ENCODE measurements around the gene KIF4A. TPM values are rescaled to one million over a fixed set of nuclear protein-coding genes. Genes with fewer than 3 reads are reported as not detected.
"Not testable (repeated sequence)": the region's sequence is repeated elsewhere in the genome, so short reads cannot be mapped to it uniquely, and the experiment has no call there.

Gene KIF4A
- polyA plus RNA-seq, 2 donors, result 1.7 to 3.5 TPM

DNA sequence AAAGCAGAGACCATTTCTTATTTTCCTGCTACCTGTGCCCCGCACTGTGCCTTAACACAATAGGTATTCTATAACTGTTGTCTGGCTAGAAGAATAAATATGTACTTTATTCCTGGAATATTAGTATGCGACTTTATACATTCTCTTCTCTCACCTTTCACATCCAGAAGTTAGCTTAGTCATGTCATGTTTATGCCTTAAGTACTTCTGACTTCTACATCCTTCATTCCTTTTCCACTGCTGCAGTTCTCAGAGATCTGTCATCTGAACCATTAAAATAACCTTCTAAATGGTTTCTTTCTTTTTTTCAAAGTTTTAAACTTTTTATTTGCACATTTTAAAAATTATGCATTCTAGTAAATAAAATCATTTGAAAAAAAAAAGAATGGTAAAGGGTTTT, 34.4 kb downstream of the KIF4A start:
- Histone ChIP-seq H3K27ac (ENCODE audit: low read depth in 2 of 2, low read length in 1 of 2) (no peak overlapping the region), H3K4me1 (ENCODE audit: control insufficient read depth in 2 of 2, insufficient read depth in 2 of 2, low read length in 1 of 2) (no peaks in the 10 kb centered on the region), H3K9me3 (ENCODE audit: control insufficient read depth in 2 of 2, insufficient read depth in 1 of 2, low read depth in 1 of 2, low read length in 1 of 2) (no peaks in the 10 kb centered on the region), H3K4me3 (ENCODE audit: low read depth in 1 of 2, low read length in 2 of 2) (no peak overlapping the region), H3K27me3 (ENCODE audit: control insufficient read depth in 1 of 2, insufficient read depth in 2 of 2, low read length in 2 of 2) (no peaks in the 10 kb centered on the region), H3K36me3 (ENCODE audit: control insufficient read depth in 2 of 2, insufficient read depth in 2 of 2, low read length in 1 of 2) (no peaks in the 10 kb centered on the region)
- WGBS, 2 donors, result 88 to 93% methylated on average over 2 of the region's 2 CpGs

- H3K27ac ChIP-seq (ENCODE audit: low read depth in 2 of 2, low read length in 1 of 2), result no peak overlapping the region
- no peaks in the 10 kb centered on the region for H3K4me1 ChIP-seq (ENCODE audit: control insufficient read depth in 2 of 2, insufficient read depth in 2 of 2, low read length in 1 of 2)
- no peaks in the 10 kb centered on the region for H3K27me3 ChIP-seq (ENCODE audit: control insufficient read depth in 1 of 2, insufficient read depth in 2 of 2, low read length in 2 of 2)
- 67 to 97% methylated on average over 1 of the region's 1 CpG for WGBS, 2 donors
- H3K36me3 ChIP-seq (ENCODE audit: control insufficient read depth in 2 of 2, insufficient read depth in 2 of 2, low read length in 1 of 2), result no peaks in the 10 kb centered on the region
- no peak overlapping the region for H3K4me3 ChIP-seq (ENCODE audit: low read depth in 1 of 2, low read length in 2 of 2)
- H3K9me3 ChIP-seq (ENCODE audit: control insufficient read depth in 2 of 2, insufficient read depth in 1 of 2, low read depth in 1 of 2, low read length in 1 of 2), result no peaks in the 10 kb centered on the region
Observed at GRCh38 chrX:70331161-70331560, 41.3 kb downstream of the KIF4A start.

DNA sequence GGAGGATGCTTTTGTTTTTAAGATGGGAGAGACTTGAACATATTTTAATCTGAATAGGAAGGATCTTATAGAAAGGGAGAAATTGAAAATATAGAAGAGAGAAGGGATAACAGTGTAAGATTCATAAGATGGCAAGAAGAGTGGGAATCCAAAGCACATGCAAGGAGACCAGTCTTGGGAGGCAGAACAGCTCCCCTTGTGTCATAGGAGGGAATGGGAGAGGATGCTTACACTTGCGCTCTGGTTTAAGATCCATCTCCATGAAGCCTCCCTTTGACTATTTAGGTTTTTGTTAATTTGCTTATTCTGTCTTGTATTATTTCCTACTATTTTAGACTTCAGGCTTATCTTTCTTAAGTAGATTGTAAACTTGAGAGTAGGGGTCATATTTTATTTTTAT, 42.7 kb downstream of the KIF4A start:
- H3K4me1 ChIP-seq (ENCODE audit: control insufficient read depth in 2 of 2, insufficient read depth in 2 of 2, low read length in 1 of 2), result no peaks in the 10 kb centered on the region
- no peaks in the 10 kb centered on the region for H3K36me3 ChIP-seq (ENCODE audit: control insufficient read depth in 2 of 2, insufficient read depth in 2 of 2, low read length in 1 of 2)
- WGBS, 2 donors, result 96 to 100% methylated on average over 1 of the region's 1 CpG
- no peaks in the 10 kb centered on the region for H3K27me3 ChIP-seq (ENCODE audit: control insufficient read depth in 1 of 2, insufficient read depth in 2 of 2, low read length in 2 of 2)
- H3K9me3 ChIP-seq (ENCODE audit: control insufficient read depth in 2 of 2, insufficient read depth in 1 of 2, low read depth in 1 of 2, low read length in 1 of 2), result no peaks in the 10 kb centered on the region
- H3K4me3 ChIP-seq (ENCODE audit: low read depth in 1 of 2, low read length in 2 of 2), result no peak overlapping the region
- H3K27ac ChIP-seq (ENCODE audit: low read depth in 2 of 2, low read length in 1 of 2), result no peak overlapping the region

GRCh38 chrX:70336767-70337166, 46.9 kb downstream of the KIF4A start:
- Histone ChIP-seq H3K27ac (ENCODE audit: low read depth in 2 of 2, low read length in 1 of 2) (no peak overlapping the region), H3K9me3 (ENCODE audit: control insufficient read depth in 2 of 2, insufficient read depth in 1 of 2, low read depth in 1 of 2, low read length in 1 of 2) (no peaks in the 10 kb centered on the region), H3K4me3 (ENCODE audit: low read depth in 1 of 2, low read length in 2 of 2) (no peak overlapping the region), H3K36me3 (ENCODE audit: control insufficient read depth in 2 of 2, insufficient read depth in 2 of 2, low read length in 1 of 2) (no peaks in the 10 kb centered on the region), H3K4me1 (ENCODE audit: control insufficient read depth in 2 of 2, insufficient read depth in 2 of 2, low read length in 1 of 2) (no peaks in the 10 kb centered on the region), H3K27me3 (ENCODE audit: control insufficient read depth in 1 of 2, insufficient read depth in 2 of 2, low read length in 2 of 2) (no peaks in the 10 kb centered on the region)

DNA sequence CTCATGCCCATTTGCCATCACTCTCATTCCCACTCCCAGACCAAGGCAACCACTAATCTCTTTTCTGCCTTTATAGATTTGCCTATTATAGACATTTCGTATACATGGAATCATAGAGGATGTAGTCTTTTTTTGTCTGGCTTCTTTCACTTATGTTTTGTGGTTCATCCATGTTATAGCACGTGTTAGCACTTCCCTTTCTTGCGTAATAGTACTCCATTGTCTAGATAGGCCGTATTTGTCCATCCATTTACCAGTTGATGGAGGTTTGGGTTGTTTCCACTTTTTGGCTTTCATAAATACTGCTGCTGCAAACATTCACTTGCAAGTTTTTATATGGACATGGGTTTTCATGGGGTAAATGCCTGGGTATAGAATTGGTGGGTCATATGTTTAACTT, 48.4 kb downstream of the KIF4A start:
- Histone ChIP-seq H3K4me3 (ENCODE audit: low read depth in 1 of 2, low read length in 2 of 2) (no peak overlapping the region), H3K9me3 (ENCODE audit: control insufficient read depth in 2 of 2, insufficient read depth in 1 of 2, low read depth in 1 of 2, low read length in 1 of 2) (no peaks in the 10 kb centered on the region), H3K4me1 (ENCODE audit: control insufficient read depth in 2 of 2, insufficient read depth in 2 of 2, low read length in 1 of 2) (no peaks in the 10 kb centered on the region), H3K27ac (ENCODE audit: low read depth in 2 of 2, low read length in 1 of 2) (no peak overlapping the region), H3K27me3 (ENCODE audit: control insufficient read depth in 1 of 2, insufficient read depth in 2 of 2, low read length in 2 of 2) (no peaks in the 10 kb centered on the region), H3K36me3 (ENCODE audit: control insufficient read depth in 2 of 2, insufficient read depth in 2 of 2, low read length in 1 of 2) (no peaks in the 10 kb centered on the region)
- WGBS, 2 donors, result 78 to 80% methylated on average over 4 of the region's 4 CpGs

- WGBS, 2 donors, result 82 to 87% methylated on average over 7 of the region's 7 CpGs
Observed at GRCh38 chrX:70343435-70343834, 53.5 kb downstream of the KIF4A start.

GRCh38 chrX:70346418-70347070, 56.6 kb downstream of the KIF4A start:
- no peak overlapping the region for H3K27ac ChIP-seq (ENCODE audit: low read depth in 2 of 2, low read length in 1 of 2)
- WGBS, 2 donors, result 80 to 96% methylated on average over 6 of the region's 6 CpGs
- no peaks in the 10 kb centered on the region for H3K9me3 ChIP-seq (ENCODE audit: control insufficient read depth in 2 of 2, insufficient read depth in 1 of 2, low read depth in 1 of 2, low read length in 1 of 2)
- no peaks in the 10 kb centered on the region for H3K4me1 ChIP-seq (ENCODE audit: control insufficient read depth in 2 of 2, insufficient read depth in 2 of 2, low read length in 1 of 2)
- H3K36me3 ChIP-seq (ENCODE audit: control insufficient read depth in 2 of 2, insufficient read depth in 2 of 2, low read length in 1 of 2), result no peaks in the 10 kb centered on the region
- H3K4me3 ChIP-seq (ENCODE audit: low read depth in 1 of 2, low read length in 2 of 2), result no peak overlapping the region
- H3K27me3 ChIP-seq (ENCODE audit: control insufficient read depth in 1 of 2, insufficient read depth in 2 of 2, low read length in 2 of 2), result no peaks in the 10 kb centered on the region

More at GRCh38 chrX:70343435-70343834, 53.5 kb downstream of the KIF4A start:
- Histone ChIP-seq H3K27ac (ENCODE audit: low read depth in 2 of 2, low read length in 1 of 2) (no peak overlapping the region), H3K36me3 (ENCODE audit: control insufficient read depth in 2 of 2, insufficient read depth in 2 of 2, low read length in 1 of 2) (no peaks in the 10 kb centered on the region), H3K9me3 (ENCODE audit: control insufficient read depth in 2 of 2, insufficient read depth in 1 of 2, low read depth in 1 of 2, low read length in 1 of 2) (no peaks in the 10 kb centered on the region), H3K4me1 (ENCODE audit: control insufficient read depth in 2 of 2, insufficient read depth in 2 of 2, low read length in 1 of 2) (no peaks in the 10 kb centered on the region), H3K4me3 (ENCODE audit: low read depth in 1 of 2, low read length in 2 of 2) (no peak overlapping the region), H3K27me3 (ENCODE audit: control insufficient read depth in 1 of 2, insufficient read depth in 2 of 2, low read length in 2 of 2) (no peaks in the 10 kb centered on the region)

DNA sequence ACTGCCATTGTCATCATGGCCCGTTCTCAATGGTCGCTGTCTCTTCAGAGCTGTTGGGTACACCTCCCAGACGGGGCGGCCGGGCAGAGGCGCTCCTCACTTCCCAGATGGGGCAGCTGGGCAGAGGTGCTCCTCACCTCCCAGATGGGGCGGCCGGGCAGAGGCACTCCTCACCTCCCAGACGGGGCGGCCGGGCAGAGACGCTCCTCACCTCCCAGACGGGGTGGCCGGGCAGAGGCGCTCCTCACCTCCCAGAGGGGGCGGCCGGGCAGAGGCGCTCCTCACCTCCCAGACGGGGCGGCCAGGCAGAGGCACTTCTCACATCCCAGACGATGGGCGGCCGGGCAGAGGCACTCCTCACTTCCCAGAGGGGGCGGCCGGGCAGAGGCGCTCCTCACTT, 58.9 kb downstream of the KIF4A start:
- not testable (repeated sequence) for H3K4me1 ChIP-seq (ENCODE audit: control insufficient read depth in 2 of 2, insufficient read depth in 2 of 2, low read length in 1 of 2); H3K9me3 ChIP-seq (ENCODE audit: control insufficient read depth in 2 of 2, insufficient read depth in 1 of 2, low read depth in 1 of 2, low read length in 1 of 2); H3K36me3 ChIP-seq (ENCODE audit: control insufficient read depth in 2 of 2, insufficient read depth in 2 of 2, low read length in 1 of 2); H3K27me3 ChIP-seq (ENCODE audit: control insufficient read depth in 1 of 2, insufficient read depth in 2 of 2, low read length in 2 of 2); H3K4me3 ChIP-seq (ENCODE audit: low read depth in 1 of 2, low read length in 2 of 2); H3K27ac ChIP-seq (ENCODE audit: low read depth in 2 of 2, low read length in 1 of 2)
- WGBS, 2 donors, result 97% methylated on average over 23 to 26 of the region's 26 CpGs

DNA sequence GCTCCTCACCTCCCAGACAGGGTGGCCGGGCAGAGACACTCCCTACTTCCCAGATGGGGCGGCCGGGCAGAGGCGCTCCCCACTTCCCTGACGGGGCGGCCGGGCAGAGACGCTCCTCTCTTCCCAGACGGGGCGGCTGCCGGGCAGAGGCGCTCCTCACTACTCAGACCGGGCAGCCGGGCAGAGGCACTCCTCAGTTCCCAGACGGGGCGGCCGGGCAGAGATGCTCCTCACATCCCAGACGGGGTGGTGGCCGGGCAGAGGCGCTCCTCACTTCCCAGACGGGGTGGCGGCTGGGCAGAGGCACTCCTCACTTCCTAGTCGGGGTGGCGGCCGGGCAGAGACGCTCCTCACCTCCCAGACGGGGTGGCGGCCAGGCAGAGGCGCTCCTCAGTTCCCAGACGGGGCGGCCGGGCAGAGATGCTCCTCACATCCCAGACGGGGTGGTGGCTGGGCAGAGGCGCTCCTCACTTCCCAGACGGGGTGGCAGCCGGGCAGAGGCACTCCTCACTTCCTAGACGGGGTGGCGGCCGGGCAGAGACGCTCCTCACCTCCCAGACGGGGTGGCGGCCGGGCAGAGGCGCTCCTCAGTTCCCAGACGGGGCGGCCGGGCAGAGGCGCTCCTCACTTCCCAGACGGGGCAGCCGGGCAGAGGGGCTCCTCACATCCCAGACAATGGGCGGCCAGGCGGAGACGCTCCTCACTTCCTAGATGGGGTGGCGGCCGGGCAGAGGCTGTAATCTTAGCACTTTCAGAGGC, 59.6 kb downstream of the KIF4A start:
- H3K27me3 ChIP-seq (ENCODE audit: control insufficient read depth in 1 of 2, insufficient read depth in 2 of 2, low read length in 2 of 2); H3K9me3 ChIP-seq (ENCODE audit: control insufficient read depth in 2 of 2, insufficient read depth in 1 of 2, low read depth in 1 of 2, low read length in 1 of 2); H3K4me1 ChIP-seq (ENCODE audit: control insufficient read depth in 2 of 2, insufficient read depth in 2 of 2, low read length in 1 of 2); H3K36me3 ChIP-seq (ENCODE audit: control insufficient read depth in 2 of 2, insufficient read depth in 2 of 2, low read length in 1 of 2); H3K4me3 ChIP-seq (ENCODE audit: low read depth in 1 of 2, low read length in 2 of 2); H3K27ac ChIP-seq (ENCODE audit: low read depth in 2 of 2, low read length in 1 of 2): not testable (repeated sequence)
- 92 to 98% methylated on average over 47 to 55 of the region's 55 CpGs for WGBS, 2 donors

DNA sequence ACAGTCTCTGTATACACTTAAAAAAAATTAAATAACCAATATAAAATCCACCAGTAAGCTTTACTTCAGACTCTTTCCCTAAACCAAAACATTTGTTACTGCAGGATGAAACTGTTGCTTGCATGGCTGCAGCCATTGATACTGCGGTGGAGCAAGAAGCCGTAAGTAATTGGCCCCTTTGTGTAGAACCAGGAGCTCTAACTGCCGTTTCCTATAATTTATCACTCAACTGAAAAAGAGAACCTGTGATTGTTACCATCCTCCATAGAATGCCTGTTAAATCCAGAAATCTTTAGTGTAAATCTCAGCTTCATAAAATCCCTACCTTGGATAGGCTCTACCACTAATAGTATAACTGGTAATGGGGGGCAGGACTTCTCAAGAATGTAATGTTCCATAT, 62.6 kb downstream of the KIF4A start:
- H3K4me3 ChIP-seq (ENCODE audit: low read depth in 1 of 2, low read length in 2 of 2), result no peak overlapping the region
- no peaks in the 10 kb centered on the region for H3K9me3 ChIP-seq (ENCODE audit: control insufficient read depth in 2 of 2, insufficient read depth in 1 of 2, low read depth in 1 of 2, low read length in 1 of 2)
- H3K27ac ChIP-seq (ENCODE audit: low read depth in 2 of 2, low read length in 1 of 2), result no peak overlapping the region
- 93 to 94% methylated on average over 3 of the region's 3 CpGs for WGBS, 2 donors
- H3K27me3 ChIP-seq (ENCODE audit: control insufficient read depth in 1 of 2, insufficient read depth in 2 of 2, low read length in 2 of 2), result no peaks in the 10 kb centered on the region
- no peaks in the 10 kb centered on the region for H3K36me3 ChIP-seq (ENCODE audit: control insufficient read depth in 2 of 2, insufficient read depth in 2 of 2, low read length in 1 of 2)
- H3K4me1 ChIP-seq (ENCODE audit: control insufficient read depth in 2 of 2, insufficient read depth in 2 of 2, low read length in 1 of 2), result no peaks in the 10 kb centered on the region
